HEK293T (cell line): ENCODE measurements around the gene OTUD4.

Experiments
- CTCF ChIA-PET: fragments of 350-600 bp; formaldehyde crosslinking; extraction: SDS; loops from one replicate; lab custom pipeline; 2021; ENCODE audit warnings: antibody characterized with exemption, inconsistent platforms; lab: Yijun Ruan, JAX
- POLR2A ChIA-PET: fragments of 350-600 bp; formaldehyde crosslinking; extraction: SDS; loops from one replicate; lab custom pipeline; 2020; ENCODE audit warnings: antibody characterized with exemption, inconsistent platforms; lab: Yijun Ruan, JAX
- DNase-seq: peaks from one replicate; pipeline ENCODE4 v3.0.0; 2012; ENCODE audit warnings: mixed read lengths; ENCODE audit errors: extremely low spot score
- ARNT ChIP-seq: fragments of 450-650 bp; IDR thresholded peaks from 2 replicates; pipeline ENCODE4 v1.6.1; 2017; ENCODE audit warnings: mild to moderate bottlenecking
- BHLHE40 ChIP-seq: fragments of 450-650 bp; IDR thresholded peaks from 2 replicates; pipeline ENCODE4 v1.6.1; 2016; ENCODE audit warnings: mild to moderate bottlenecking, moderate library complexity, borderline replicate concordance
- CTBP1 ChIP-seq: fragments of 450-650 bp; IDR thresholded peaks from 2 replicates; pipeline ENCODE4 v1.6.1; 2016; ENCODE audit warnings: borderline replicate concordance
- ELF4 ChIP-seq: fragments of 450-650 bp; IDR thresholded peaks from 2 replicates; pipeline ENCODE4 v1.6.1; 2017; ENCODE audit warnings: antibody characterized with exemption
- FOXA1 ChIP-seq: fragments of 450-650 bp; IDR thresholded peaks from 2 replicates; pipeline ENCODE4 v1.6.1; 2016; ENCODE audit warnings: mild to moderate bottlenecking
- FOXK2 ChIP-seq: fragments of 450-650 bp; IDR thresholded peaks from 2 replicates; pipeline ENCODE4 v1.6.1; 2016; ENCODE audit warnings: mild to moderate bottlenecking
- FOXM1 ChIP-seq: fragments of 450-650 bp; IDR thresholded peaks from 2 replicates; pipeline ENCODE4 v1.6.1; 2017; ENCODE audit warnings: mild to moderate bottlenecking, borderline replicate concordance
- HDGF ChIP-seq: fragments of 450-650 bp; IDR thresholded peaks from 2 replicates; pipeline ENCODE4 v1.6.1; 2017; ENCODE audit warnings: antibody characterized with exemption, borderline replicate concordance
- L3MBTL2 ChIP-seq: fragments of 450-650 bp; conservative IDR thresholded peaks from 2 replicates; pipeline ENCODE4 v1.6.1; 2016; ENCODE audit warnings: mild to moderate bottlenecking
- LEF1 ChIP-seq: fragments of 450-650 bp; IDR thresholded peaks from 2 replicates; pipeline ENCODE4 v1.6.1; 2017; ENCODE audit warnings: mild to moderate bottlenecking, borderline replicate concordance
- NFRKB ChIP-seq: fragments of 450-650 bp; IDR thresholded peaks from 2 replicates; pipeline ENCODE4 v1.6.1; 2016; ENCODE audit warnings: mild to moderate bottlenecking, moderate library complexity
- SP1 ChIP-seq: fragments of 450-650 bp; IDR thresholded peaks from 2 replicates; pipeline ENCODE4 v1.6.1; 2017
- SUZ12 ChIP-seq: fragments of 450-650 bp; IDR thresholded peaks from 2 replicates; pipeline ENCODE4 v1.6.1; 2016; ENCODE audit warnings: mild to moderate bottlenecking
- TARDBP ChIP-seq: fragments of 450-650 bp; IDR thresholded peaks from 2 replicates; pipeline ENCODE4 v1.6.1; 2016
- ZNF384 ChIP-seq: fragments of 450-650 bp; IDR thresholded peaks from 2 replicates; pipeline ENCODE4 v1.6.1; 2016
- TF ChIP-seq, protein P1 (sequence below): fragments of 450-650 bp; IDR thresholded peaks from 2 replicates; pipeline ENCODE4 v1.6.1; 2016

The OTUD4 gene

DNA sequence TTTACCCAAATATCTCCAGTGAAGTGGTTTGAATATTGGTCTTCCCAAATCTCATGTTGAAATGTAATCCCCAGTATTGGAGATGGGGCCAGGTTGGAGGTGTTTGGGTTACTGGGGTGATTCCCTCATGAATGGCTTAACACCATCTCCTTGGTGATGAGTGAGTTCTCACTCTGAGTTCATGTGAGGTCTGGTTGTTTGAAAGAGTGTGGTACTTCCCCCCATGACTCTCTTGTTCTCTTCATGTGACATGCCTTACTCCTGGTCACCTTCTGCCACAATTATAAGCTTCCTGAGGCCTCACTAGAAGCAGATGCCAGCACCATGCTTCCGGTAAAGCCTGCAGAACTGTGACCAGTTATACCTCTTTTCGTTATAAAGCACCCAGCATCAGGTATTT lies 32.9 kb upstream of the OTUD4 start:
- POLR2A ChIA-PET: no interaction called here
- TF ChIP-seq ZNF384: no peak
- no peak for TF ChIP-seq CTBP1
- TF ChIP-seq HDGF: no peak
- no peak for TF ChIP-seq NFRKB
- no peak for TF ChIP-seq L3MBTL2
- TF ChIP-seq BHLHE40: no peak
- CTCF ChIA-PET: no interaction called here
- no peak for DNase-seq

DNA sequence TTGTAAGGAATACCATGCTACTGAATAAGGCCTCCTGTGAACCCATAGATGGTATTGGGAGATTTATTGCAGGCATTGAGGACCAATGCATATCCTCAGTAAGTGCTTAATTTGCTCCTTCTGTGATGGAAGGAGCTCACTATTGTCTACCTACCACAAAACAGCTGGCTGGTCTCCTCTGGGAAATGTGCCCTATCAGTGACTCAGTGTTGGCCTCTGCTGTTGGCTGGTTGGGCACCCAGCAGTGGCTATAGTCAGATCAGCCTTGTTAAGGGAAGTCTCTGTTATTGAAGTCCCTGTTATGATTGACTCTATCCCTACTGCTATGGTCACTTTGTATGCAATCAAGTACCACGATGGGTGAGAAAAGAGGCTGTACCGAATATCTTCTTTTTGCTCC lies 27.5 kb upstream of the OTUD4 start:
- ChIA-PET POLR2A (no interaction called here), CTCF (no interaction called here)
- DNase-seq: no peak
- TF ChIP-seq LEF1 (no peak), SUZ12 (no peak)

DNA sequence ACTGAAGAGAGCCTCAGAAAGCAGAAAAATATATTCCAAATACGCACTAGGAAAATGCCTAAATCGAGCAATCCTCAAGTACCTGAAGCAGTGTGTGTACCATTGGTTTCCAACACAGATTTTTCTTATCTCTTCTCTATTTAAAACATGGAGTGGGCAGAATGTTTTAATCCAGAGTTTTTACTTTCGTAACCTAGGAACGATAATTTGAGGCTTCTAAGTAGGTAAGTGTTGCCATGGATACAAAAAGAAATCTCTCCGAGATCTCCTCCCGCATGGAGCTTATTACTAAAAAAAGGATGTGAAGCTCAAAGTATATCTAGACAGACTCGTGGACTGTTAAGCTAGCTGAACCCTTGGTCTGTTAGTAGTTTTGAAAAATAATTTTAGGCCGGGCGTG lies 23.0 kb upstream of the OTUD4 start:
- CTCF ChIA-PET: no interaction called here

DNA sequence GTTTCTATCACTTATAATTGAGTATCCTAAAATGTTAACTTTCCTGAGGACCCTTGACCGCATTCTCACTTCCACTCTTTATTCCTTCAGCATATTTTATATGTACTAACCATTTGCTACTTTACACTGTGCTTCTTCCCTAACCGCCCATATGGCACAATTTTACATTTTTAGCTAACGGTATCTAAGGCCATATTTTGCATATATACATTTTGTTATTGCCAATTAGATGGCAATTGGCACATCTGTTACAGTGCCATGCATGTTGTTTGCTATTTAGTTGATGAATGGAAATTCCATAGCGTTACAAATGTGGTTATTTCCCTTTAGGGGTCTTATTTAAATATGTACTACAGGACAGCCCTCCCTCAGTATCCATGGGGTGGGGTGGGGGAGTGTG lies 20.0 kb upstream of the OTUD4 start:
- DNase-seq: no peak
- ChIA-PET POLR2A (no interaction called here), CTCF (no interaction called here)
- TF ChIP-seq ELF4 (no peak), FOXK2 (no peak), FOXM1 (no peak), TARDBP (no peak), ZNF384 (no peak), HDGF (no peak), BHLHE40 (no peak), SP1 (no peak), ARNT (no peak)

More for the DNA sequence above, 23.0 kb upstream of the OTUD4 start:
- POLR2A ChIA-PET: no interaction called here
- TF ChIP-seq ZNF384: no peak
- TF ChIP-seq ELF4: no peak
- no peak for TF ChIP-seq NFRKB
- no peak for TF ChIP-seq FOXA1
- no peak for TF ChIP-seq SP1
- TF ChIP-seq, protein P1, sequence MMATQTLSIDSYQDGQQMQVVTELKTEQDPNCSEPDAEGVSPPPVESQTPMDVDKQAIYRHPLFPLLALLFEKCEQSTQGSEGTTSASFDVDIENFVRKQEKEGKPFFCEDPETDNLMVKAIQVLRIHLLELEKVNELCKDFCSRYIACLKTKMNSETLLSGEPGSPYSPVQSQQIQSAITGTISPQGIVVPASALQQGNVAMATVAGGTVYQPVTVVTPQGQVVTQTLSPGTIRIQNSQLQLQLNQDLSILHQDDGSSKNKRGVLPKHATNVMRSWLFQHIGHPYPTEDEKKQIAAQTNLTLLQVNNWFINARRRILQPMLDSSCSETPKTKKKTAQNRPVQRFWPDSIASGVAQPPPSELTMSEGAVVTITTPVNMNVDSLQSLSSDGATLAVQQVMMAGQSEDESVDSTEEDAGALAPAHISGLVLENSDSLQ: no peak
- no peak for TF ChIP-seq BHLHE40
- no peak for TF ChIP-seq FOXM1
- TF ChIP-seq ARNT: no peak
- no peak for TF ChIP-seq FOXK2
- TF ChIP-seq TARDBP: no peak
- no peak for TF ChIP-seq LEF1
- no peak for TF ChIP-seq CTBP1
- TF ChIP-seq HDGF: no peak
- TF ChIP-seq SUZ12: no peak
- no peak for DNase-seq

DNA sequence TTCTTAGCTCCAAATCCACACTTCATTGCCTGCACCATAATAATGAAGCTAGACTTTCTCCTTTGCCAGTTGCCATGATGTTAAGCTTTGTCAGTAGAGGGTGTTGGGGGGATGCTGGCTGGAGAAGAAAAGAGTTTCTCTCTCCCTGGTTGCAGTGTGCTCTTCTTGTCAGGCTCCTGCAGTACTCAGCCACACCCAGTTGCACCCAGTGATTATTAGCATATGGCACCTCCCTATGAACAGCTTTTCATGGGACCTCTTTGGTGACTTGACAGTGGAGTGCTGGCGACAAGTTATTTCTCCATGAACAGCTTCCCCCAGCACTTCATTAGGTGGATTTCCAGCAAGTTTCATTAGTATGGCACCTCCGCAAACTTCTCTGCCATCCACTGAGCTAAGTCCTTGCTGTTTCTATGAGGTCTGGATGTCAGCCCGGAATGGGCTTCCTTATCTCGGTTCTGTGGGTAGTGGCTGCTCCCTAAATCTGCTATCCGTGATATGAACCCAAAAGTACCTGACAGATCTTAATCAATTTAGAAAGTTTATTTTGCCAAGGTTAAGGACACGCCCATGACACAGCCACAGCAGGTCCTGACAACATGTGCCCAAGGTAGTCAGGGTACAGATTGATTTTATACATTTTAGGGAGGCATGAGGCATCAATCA lies 18.8 kb upstream of the OTUD4 start:
- no peak for DNase-seq
- no peak for TF ChIP-seq SP1
- no peak for TF ChIP-seq HDGF
- no peak for TF ChIP-seq ARNT
- no peak for TF ChIP-seq FOXK2
- TF ChIP-seq CTBP1: no peak
- no peak for TF ChIP-seq ELF4
- TF ChIP-seq NFRKB: no peak
- TF ChIP-seq TARDBP: no peak
- TF ChIP-seq ZNF384: no peak
- TF ChIP-seq LEF1: no peak
- TF ChIP-seq L3MBTL2: no peak
- no peak for TF ChIP-seq SUZ12
- TF ChIP-seq BHLHE40: no peak
- no peak for TF ChIP-seq FOXA1
- TF ChIP-seq, protein P1: no peak
- no peak for TF ChIP-seq FOXM1
- CTCF ChIA-PET: interaction anchor here (1.0 kb wide), 1 partner anchor 17 kb away, joined by 4 read pairs; no protein-coding TSS in a partner anchor
- POLR2A ChIA-PET: no interaction called here

DNA sequence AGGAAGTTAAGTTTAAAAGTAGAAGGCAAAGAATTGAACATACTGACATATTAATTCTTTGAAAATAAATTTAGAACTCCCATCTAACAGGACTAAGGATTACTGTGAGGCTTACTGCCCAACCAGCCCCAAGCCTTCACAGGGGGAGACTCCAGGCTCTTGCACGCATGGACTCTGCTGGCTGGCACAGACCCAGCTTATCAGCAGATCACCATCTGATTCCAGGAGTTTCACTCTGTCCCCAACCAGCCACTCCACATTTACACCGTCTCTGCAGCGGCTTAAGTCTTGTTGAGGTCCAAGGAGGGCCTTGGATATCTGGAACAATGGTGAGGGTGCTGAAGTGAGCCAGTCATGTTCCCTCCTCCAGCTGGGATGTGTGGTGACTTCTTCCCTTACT lies 16.4 kb upstream of the OTUD4 start:
- CTCF ChIA-PET: no interaction called here
- DNase-seq: no peak
- POLR2A ChIA-PET: interaction anchor here (1.2 kb wide), 1 partner anchor 16 kb away, joined by 4 read pairs; the partner anchor contains the start of gene OTUD4
- TF ChIP-seq ELF4: no peak
- no peak for TF ChIP-seq SP1
- no peak for TF ChIP-seq ARNT
- no peak for TF ChIP-seq NFRKB
- TF ChIP-seq, protein P1: no peak
- TF ChIP-seq FOXA1: no peak
- no peak for TF ChIP-seq FOXM1
- TF ChIP-seq CTBP1: no peak
- no peak for TF ChIP-seq BHLHE40
- no peak for TF ChIP-seq TARDBP
- TF ChIP-seq L3MBTL2: no peak
- no peak for TF ChIP-seq LEF1
- TF ChIP-seq HDGF: no peak
- no peak for TF ChIP-seq ZNF384
- no peak for TF ChIP-seq SUZ12
